HepG2 (cell line): ENCODE measurements around the gene ZFP36. TPM values are rescaled to one million over a fixed set of nuclear protein-coding genes. Genes with fewer than 3 reads are reported as not detected.

Experiments
- ATAD3A ChIP-seq: sonication (generic); formaldehyde crosslinking; IDR thresholded peaks from 2 replicates; pipeline ENCODE4 v1.4.0; 2020; ENCODE audit warnings: missing genetic modification reagents
- ATF7 ChIP-seq, 2 experiments: fragments of 450-650 bp in 1 of 2; sonication (generic) in 1 of 2; formaldehyde crosslinking in 1 of 2; IDR thresholded peaks; 2 replicates each; pipeline versions ENCODE4 v1.4.0 to v1.6.1; 2016 to 2020; ENCODE audit warnings: antibody characterized with exemption in 1 of 2, mild to moderate bottlenecking in 1 of 2, missing genetic modification reagents in 1 of 2
- HNRNPL ChIP-seq: fragments of 200-400 bp; formaldehyde crosslinking; IDR thresholded peaks from 2 replicates; pipeline ENCODE4 v1.6.1; 2017; ENCODE audit warnings: mild to moderate bottlenecking, low read depth, low read length
- IKZF4 ChIP-seq: sonication (generic); formaldehyde crosslinking; IDR thresholded peaks from 2 replicates; pipeline ENCODE4 v1.5.1; 2020; ENCODE audit warnings: borderline replicate concordance, mild to moderate bottlenecking, low read depth, missing genetic modification reagents; ENCODE audit errors: not compliant biosample characterization
- KLF6 ChIP-seq: IDR thresholded peaks from 2 replicates; pipeline ENCODE4 v1.8.0; 2016; ENCODE audit warnings: missing biosample characterization, missing genetic modification reagents
- MTF1 ChIP-seq: sonication (generic); formaldehyde crosslinking; IDR thresholded peaks from 2 replicates; pipeline ENCODE4 v1.5.0; 2020; ENCODE audit warnings: missing genetic modification reagents
- NBN ChIP-seq: fragments of 450-650 bp; conservative IDR thresholded peaks from 2 replicates; pipeline ENCODE4 v1.6.1; 2017
- NR2F1 ChIP-seq, 2 experiments: fragments of 450-650 bp in 1 of 2; formaldehyde crosslinking in 1 of 2; IDR thresholded peaks; 2 replicates each; pipeline versions ENCODE4 v1.5.0 to v1.6.1; 2016 to 2020; ENCODE audit warnings: mild to moderate bottlenecking in 1 of 2, missing compliant biosample characterization in 1 of 2, missing genetic modification reagents in 1 of 2, moderate library complexity in 1 of 2
- POLR2G ChIP-seq: fragments of 200-400 bp; formaldehyde crosslinking; IDR thresholded peaks from 2 replicates; pipeline ENCODE4 v1.6.1; 2018; ENCODE audit warnings: mild to moderate bottlenecking, low read depth, low read length, moderate library complexity
- REL ChIP-seq: sonication (generic); formaldehyde crosslinking; conservative IDR thresholded peaks from 2 replicates; pipeline ENCODE4 v1.8.0; 2022; ENCODE audit warnings: mild to moderate bottlenecking, missing genetic modification reagents, moderate library complexity
- RFXANK ChIP-seq: IDR thresholded peaks from 2 replicates; pipeline ENCODE4 v1.6.1; 2016
- SMAD3 ChIP-seq: sonication (generic); formaldehyde crosslinking; IDR thresholded peaks from 2 replicates; pipeline ENCODE4 v1.4.0; 2020; ENCODE audit warnings: missing genetic modification reagents
- SRSF1 ChIP-seq: fragments of 200-400 bp; formaldehyde crosslinking; optimal IDR thresholded peaks from 2 replicates; pipeline ENCODE3; 2017; ENCODE audit warnings: mild to moderate bottlenecking, low read depth, low read length, moderate library complexity
- TCF7L2 ChIP-seq: IDR thresholded peaks from 2 replicates; pipeline ENCODE4 v1.6.1; 2011; ENCODE audit warnings: mild to moderate bottlenecking, low read depth, low read length, moderate library complexity
- ZBTB20 ChIP-seq: sonication (generic); formaldehyde crosslinking; IDR thresholded peaks from 2 replicates; pipeline ENCODE4 v1.8.1; 2023; ENCODE audit warnings: missing genetic modification reagents, low read depth, mild to moderate bottlenecking, borderline replicate concordance
- ZNF431 ChIP-seq: sonication (generic); formaldehyde crosslinking; IDR thresholded peaks from 2 replicates; pipeline ENCODE4 v1.9.0; 2022; ENCODE audit warnings: missing genetic modification reagents, low read depth, mild to moderate bottlenecking, borderline replicate concordance
- ZNF451 ChIP-seq: sonication (generic); formaldehyde crosslinking; IDR thresholded peaks from 2 replicates; pipeline ENCODE4 v1.5.0; 2020; ENCODE audit warnings: mild to moderate bottlenecking, missing genetic modification reagents
- ZNF569 ChIP-seq: sonication (generic); formaldehyde crosslinking; IDR thresholded peaks from 2 replicates; pipeline ENCODE4 v1.5.0; 2020; ENCODE audit warnings: mild to moderate bottlenecking, missing genetic modification reagents, moderate library complexity, borderline replicate concordance
- ZNF713 ChIP-seq: sonication (generic); formaldehyde crosslinking; IDR thresholded peaks from 2 replicates; pipeline ENCODE4 v1.4.0; 2020; ENCODE audit warnings: mild to moderate bottlenecking, missing genetic modification reagents
- ZNF839 ChIP-seq: sonication (generic); formaldehyde crosslinking; IDR thresholded peaks from 2 replicates; pipeline ENCODE4 v1.4.0; 2020; ENCODE audit warnings: missing genetic modification reagents, mild to moderate bottlenecking, borderline replicate concordance
- polyA plus RNA-seq, 8 experiments: library from polyadenylated mRNA; depleted of rRNA in 3 of 8; stranded (reverse) in 7 of 8; unstranded in 1 of 8; fragments of >200 nt; fragmentation: Illumina TruSeq in 4 of 8; extraction: Trizol in 4 of 8; gene quantifications; 2 replicates each; pipeline versions ENCODE4 v1.2.1 to v1.2.3, GENCODE V29; 2011 to 2016; ENCODE audit warnings: low read depth in 4 of 8, missing spikeins in 1 of 8, mixed read lengths in 1 of 8; ENCODE audit not compliant: insufficient read depth in 1 of 8
- total RNA-seq, 5 experiments: library from RNA; depleted of rRNA; stranded (reverse); fragments of >200 nt; fragmentation: Illumina TruSeq; extraction: Trizol; gene quantifications; 2 replicates each; pipeline ENCODE4 v1.2.3, GENCODE V29; 2016; ENCODE audit warnings: low read depth in 1 of 5
- TF ChIP-seq, protein P1 (sequence below): sonication (generic); formaldehyde crosslinking; IDR thresholded peaks from 2 replicates; pipeline ENCODE4 v1.4.0; 2020; ENCODE audit warnings: missing genetic modification reagents
- TF ChIP-seq, protein P2 (sequence below): fragments of 450-650 bp; IDR thresholded peaks from 2 replicates; pipeline ENCODE4 v1.6.1; 2017
- TF ChIP-seq, protein P3 (sequence below): fragments of 450-650 bp; IDR thresholded peaks from 2 replicates; pipeline ENCODE4 v1.6.1; 2017; ENCODE audit warnings: mild to moderate bottlenecking
- TF ChIP-seq, protein P4 (sequence below): sonication (generic); formaldehyde crosslinking; IDR thresholded peaks from 2 replicates; pipeline ENCODE4 v1.4.0; 2020; ENCODE audit warnings: missing genetic modification reagents; ENCODE audit errors: not compliant biosample characterization

ZFP36 gene
- total and polyA plus RNA-seq, 2 of the 13 experiments (the other 11 are each of a cell fraction or from before 2014, with no cell fraction given), result 1.4 to 1.7 TPM

DNA sequence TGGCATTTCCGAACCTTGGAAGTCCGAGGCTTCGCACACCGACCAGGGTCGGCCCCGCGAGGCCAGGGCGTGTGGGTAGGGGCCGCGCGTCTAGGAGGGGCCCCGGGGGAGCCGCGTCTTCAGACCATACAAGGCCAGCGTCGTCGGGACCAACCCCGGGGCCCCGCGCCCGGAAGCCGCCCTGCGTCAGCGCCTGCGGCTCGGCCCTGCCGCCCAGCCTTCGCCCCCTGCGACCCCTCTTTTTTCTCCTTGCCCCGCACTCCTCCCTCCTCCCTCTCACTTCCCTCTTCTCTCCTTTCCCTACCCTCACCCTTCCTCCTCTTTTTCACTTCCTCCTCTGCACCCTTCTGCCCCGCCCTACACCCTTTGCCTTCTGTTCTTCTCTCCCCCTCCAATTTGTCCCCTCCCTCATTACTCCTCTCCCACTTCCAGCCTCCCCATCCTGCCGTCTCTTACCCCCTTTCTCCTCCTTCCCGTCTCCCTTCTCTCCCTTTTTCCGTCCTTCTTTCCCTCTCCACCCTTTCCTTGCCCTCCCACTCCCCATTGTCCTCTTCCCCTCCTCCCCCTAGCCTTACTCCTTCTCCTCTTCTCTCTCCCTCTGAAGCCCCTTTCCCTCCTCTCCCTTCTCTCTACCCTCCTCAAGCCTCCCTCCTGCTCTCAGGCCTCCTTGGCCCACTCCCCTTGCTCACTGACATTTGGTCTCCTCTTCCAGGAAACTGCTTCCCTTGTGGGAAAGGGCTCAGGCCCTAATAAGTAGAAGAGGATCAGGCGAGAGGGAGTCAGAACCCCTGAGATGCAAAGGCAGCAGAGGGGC, 3.6 kb downstream of the ZFP36 start (continued):
- TF ChIP-seq ZNF839 (CRISPR knock-in tag) (no peak), RFXANK (CRISPR knock-in tag) (no peak), SRSF1 (peak; percentile 37), ZNF569 (no peak), SMAD3 (CRISPR knock-in tag) (no peak), KLF6 (CRISPR knock-in tag) (no peak), TCF7L2 (no peak), NBN (no peak), NR2F1 (CRISPR knock-in tag; IDR thresholded peaks at IDR 0.05) (no peak), MTF1 (no peak), ATAD3A (CRISPR knock-in tag) (no peak), ZNF713 (CRISPR knock-in tag) (no peak), ZNF431 (CRISPR knock-in tag) (no peak), ZNF451 (CRISPR knock-in tag) (no peak), POLR2G (peak; percentile 12), ZBTB20 (CRISPR knock-in tag) (no peak), HNRNPL (no peak), REL (0 out of 2 replicates have a peak, but pooled peaks have one; percentile 50), ATF7 (IDR thresholded peaks at IDR 0.05) (no peak), ATF7 (CRISPR knock-in tag; IDR thresholded peaks at IDR 0.05) (no peak), IKZF4 (CRISPR knock-in tag) (no peak)
- TF ChIP-seq, protein P1, sequence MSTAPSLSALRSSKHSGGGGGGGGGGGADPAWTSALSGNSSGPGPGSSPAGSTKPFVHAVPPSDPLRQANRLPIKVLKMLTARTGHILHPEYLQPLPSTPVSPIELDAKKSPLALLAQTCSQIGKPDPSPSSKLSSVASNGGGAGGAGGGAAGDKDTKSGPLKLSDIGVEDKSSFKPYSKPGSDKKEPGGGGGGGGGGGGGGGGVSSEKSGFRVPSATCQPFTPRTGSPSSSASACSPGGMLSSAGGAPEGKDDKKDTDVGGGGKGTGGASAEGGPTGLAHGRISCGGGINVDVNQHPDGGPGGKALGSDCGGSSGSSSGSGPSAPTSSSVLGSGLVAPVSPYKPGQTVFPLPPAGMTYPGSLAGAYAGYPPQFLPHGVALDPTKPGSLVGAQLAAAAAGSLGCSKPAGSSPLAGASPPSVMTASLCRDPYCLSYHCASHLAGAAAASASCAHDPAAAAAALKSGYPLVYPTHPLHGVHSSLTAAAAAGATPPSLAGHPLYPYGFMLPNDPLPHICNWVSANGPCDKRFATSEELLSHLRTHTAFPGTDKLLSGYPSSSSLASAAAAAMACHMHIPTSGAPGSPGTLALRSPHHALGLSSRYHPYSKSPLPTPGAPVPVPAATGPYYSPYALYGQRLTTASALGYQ (CRISPR knock-in tag), result no peak
- TF ChIP-seq, protein P2, sequence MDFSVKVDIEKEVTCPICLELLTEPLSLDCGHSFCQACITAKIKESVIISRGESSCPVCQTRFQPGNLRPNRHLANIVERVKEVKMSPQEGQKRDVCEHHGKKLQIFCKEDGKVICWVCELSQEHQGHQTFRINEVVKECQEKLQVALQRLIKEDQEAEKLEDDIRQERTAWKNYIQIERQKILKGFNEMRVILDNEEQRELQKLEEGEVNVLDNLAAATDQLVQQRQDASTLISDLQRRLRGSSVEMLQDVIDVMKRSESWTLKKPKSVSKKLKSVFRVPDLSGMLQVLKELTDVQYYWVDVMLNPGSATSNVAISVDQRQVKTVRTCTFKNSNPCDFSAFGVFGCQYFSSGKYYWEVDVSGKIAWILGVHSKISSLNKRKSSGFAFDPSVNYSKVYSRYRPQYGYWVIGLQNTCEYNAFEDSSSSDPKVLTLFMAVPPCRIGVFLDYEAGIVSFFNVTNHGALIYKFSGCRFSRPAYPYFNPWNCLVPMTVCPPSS, result no peak
- TF ChIP-seq, protein P3, sequence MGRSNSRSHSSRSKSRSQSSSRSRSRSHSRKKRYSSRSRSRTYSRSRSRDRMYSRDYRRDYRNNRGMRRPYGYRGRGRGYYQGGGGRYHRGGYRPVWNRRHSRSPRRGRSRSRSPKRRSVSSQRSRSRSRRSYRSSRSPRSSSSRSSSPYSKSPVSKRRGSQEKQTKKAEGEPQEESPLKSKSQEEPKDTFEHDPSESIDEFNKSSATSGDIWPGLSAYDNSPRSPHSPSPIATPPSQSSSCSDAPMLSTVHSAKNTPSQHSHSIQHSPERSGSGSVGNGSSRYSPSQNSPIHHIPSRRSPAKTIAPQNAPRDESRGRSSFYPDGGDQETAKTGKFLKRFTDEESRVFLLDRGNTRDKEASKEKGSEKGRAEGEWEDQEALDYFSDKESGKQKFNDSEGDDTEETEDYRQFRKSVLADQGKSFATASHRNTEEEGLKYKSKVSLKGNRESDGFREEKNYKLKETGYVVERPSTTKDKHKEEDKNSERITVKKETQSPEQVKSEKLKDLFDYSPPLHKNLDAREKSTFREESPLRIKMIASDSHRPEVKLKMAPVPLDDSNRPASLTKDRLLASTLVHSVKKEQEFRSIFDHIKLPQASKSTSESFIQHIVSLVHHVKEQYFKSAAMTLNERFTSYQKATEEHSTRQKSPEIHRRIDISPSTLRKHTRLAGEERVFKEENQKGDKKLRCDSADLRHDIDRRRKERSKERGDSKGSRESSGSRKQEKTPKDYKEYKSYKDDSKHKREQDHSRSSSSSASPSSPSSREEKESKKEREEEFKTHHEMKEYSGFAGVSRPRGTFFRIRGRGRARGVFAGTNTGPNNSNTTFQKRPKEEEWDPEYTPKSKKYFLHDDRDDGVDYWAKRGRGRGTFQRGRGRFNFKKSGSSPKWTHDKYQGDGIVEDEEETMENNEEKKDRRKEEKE, result no peak
- TF ChIP-seq, protein P4, sequence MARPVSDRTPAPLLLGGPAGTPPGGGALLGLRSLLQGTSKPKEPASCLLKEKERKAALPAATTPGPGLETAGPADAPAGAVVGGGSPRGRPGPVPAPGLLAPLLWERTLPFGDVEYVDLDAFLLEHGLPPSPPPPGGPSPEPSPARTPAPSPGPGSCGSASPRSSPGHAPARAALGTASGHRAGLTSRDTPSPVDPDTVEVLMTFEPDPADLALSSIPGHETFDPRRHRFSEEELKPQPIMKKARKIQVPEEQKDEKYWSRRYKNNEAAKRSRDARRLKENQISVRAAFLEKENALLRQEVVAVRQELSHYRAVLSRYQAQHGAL (CRISPR knock-in tag), result no peak
